Stimulated activated naive B cell treated with anti-CD40 and anti-IgM and Interleukin-4, amounts not matched to agents 10 μg/mL and 1 μg/mL and 100 μg/mL, for 72 hours (primary cell): Measurements from ENCODE around the gene ACAT1.
"Not testable (repeated sequence)": the region's sequence is repeated elsewhere in the genome, so short reads cannot be mapped to it uniquely, and the experiment has no call there.

ENCODE experiments used
- ATAC-seq, 2 donors: fragments of 150-1000 bp; cut with Tn5 transposase; replicated peaks; 2 replicates each; pipeline ENCODE4 v1.10.0; 2021; ENCODE audit warnings: moderate library complexity in 1 of 2
- DNase-seq: peaks from one replicate; pipeline ENCODE4 v3.0.0; 2021
- H3K27ac Mint-ChIP-seq: one replicate; pipeline ENCODE4 v1.8.0; 2022; ENCODE audit warnings: mild to moderate bottlenecking, mixed read lengths
- H3K27me3 Mint-ChIP-seq, 2 donors: one replicate each; pipeline ENCODE4 v1.8.0; 2022; ENCODE audit warnings: mixed read lengths in 2 of 2
- H3K36me3 Mint-ChIP-seq, 2 donors: one replicate each; pipeline ENCODE4 v1.8.0; 2022; ENCODE audit warnings: mixed read lengths in 2 of 2, mild to moderate bottlenecking in 1 of 2
- H3K4me1 Mint-ChIP-seq, 2 donors: one replicate each; pipeline ENCODE4 v1.8.0; 2022; ENCODE audit warnings: mixed read lengths in 2 of 2, mild to moderate bottlenecking in 1 of 2
- H3K4me3 Mint-ChIP-seq, 2 donors: one replicate each; pipeline ENCODE4 v1.8.0; 2022; ENCODE audit warnings: mild to moderate bottlenecking in 2 of 2, mixed read lengths in 2 of 2, moderate library complexity in 1 of 2
- H3K9me3 Mint-ChIP-seq, 2 donors: one replicate each; pipeline ENCODE4 v1.8.0; 2022; ENCODE audit warnings: mixed read lengths in 2 of 2, mild to moderate bottlenecking in 1 of 2

ACAT1 gene

DNA sequence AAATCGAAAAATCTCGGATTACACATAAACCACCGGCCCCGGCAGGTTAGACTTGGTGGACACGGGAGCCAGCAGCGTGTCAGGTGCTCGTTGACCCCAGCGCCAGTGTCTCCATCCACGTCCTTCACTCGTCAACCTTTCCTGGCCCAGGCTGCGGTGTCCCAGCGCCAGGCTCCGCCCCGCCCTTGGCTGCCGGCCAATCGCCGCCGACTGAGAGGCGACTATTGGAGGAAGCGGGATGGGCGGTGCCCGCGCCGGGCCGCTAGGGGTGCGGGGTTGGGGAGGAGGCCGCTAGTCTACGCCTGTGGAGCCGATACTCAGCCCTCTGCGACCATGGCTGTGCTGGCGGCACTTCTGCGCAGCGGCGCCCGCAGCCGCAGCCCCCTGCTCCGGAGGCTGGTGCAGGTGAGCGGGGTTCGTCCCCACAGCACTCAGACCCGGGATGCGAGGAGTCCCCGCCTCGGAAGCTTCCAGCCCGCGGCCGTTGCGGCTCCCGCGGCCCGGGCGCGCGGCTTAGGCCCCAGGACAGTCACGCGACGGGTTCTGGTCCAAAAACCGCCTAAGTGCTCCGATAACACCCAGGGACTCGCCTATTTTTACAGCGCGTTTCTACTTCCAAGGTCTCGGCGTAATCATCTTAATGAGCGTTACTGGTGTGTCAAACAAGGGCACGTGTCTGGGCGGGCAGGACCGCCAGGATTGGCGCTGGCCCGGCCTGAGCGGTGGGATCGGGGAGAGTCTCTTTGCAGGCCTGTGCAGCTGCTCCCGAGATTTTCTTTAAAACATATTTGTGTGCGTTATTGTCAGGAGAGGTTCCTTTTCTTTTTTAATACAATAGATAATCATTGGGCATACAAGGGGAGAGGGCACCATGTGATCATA, at the start of gene ACAT1:
TSS of gene ACAT1 (plus strand) at position 294 of the 882 bp plus-strand sequence. CDS start at position 334, 40 bp downstream.
- Mint-ChIP-seq H3K27me3 (no peaks in the 10 kb centered on the region), H3K4me3 (peak within 1 kb of the TSS; percentile 92 to 93), H3K4me1 (peaks cover 21 to 39% of the 10 kb centered on the region in 2 donors), H3K27ac (peak within 1 kb of the TSS; percentile 92), H3K36me3 (peaks cover 15 to 24% of the 10 kb centered on the region in 2 donors), H3K9me3 (peaks cover 0 to 1% of the 10 kb centered on the region in 2 donors)
- ATAC-seq (peak; percentile 99), DNase-seq (peak; percentile 94)

DNA sequence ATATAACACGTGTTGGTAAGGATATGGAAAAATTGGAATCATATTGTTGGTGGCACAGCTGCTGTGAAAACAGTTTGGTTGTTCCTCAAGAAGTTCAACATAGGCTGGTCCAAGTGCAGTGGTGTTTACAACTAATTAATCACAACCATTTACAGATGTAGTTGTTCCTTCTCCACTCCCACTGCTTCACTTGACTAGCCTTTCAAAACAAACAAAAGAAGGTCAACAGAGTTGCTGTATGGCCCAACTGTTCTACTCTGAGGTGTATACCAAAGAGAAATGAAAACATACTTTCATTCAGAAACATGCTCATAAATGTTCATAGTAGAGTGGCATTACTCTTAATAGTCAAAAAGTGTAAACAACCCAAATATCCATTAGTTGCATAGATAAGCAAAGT, 36.6 kb upstream of the ACAT1 start:
- ATAC-seq: no peak
- H3K4me1 Mint-ChIP-seq: no peaks in the 10 kb centered on the region
- no peak overlapping the region for H3K4me3 Mint-ChIP-seq
- peaks cover 48 to 58% of the 10 kb centered on the region in 2 donors for H3K36me3 Mint-ChIP-seq
- DNase-seq: no peak
- H3K27me3 Mint-ChIP-seq: no peaks in the 10 kb centered on the region
- H3K9me3 Mint-ChIP-seq: no peaks in the 10 kb centered on the region
- H3K27ac Mint-ChIP-seq: no peak overlapping the region

GRCh38 chr11:108085672-108086071, 35.7 kb upstream of the ACAT1 start:
- Mint-ChIP-seq H3K9me3 (no peaks in the 10 kb centered on the region), H3K4me3 (no peak overlapping the region), H3K4me1 (no peaks in the 10 kb centered on the region), H3K36me3 (peaks cover 40 to 49% of the 10 kb centered on the region in 2 donors), H3K27ac (no peak overlapping the region), H3K27me3 (no peaks in the 10 kb centered on the region)
- ATAC-seq (no peak), DNase-seq (no peak)

- no peaks in the 10 kb centered on the region for H3K9me3 Mint-ChIP-seq
- no peak for DNase-seq
- no peaks in the 10 kb centered on the region for H3K27me3 Mint-ChIP-seq
- H3K36me3 Mint-ChIP-seq: peaks cover 28 to 37% of the 10 kb centered on the region in 2 donors
- H3K4me3 Mint-ChIP-seq: no peak overlapping the region
- ATAC-seq: no peak
- no peaks in the 10 kb centered on the region for H3K4me1 Mint-ChIP-seq
- no peak overlapping the region for H3K27ac Mint-ChIP-seq
Measured at GRCh38 chr11:108092134-108092533, 29.2 kb upstream of the ACAT1 start.

- H3K4me1 Mint-ChIP-seq: no peaks in the 10 kb centered on the region
- ATAC-seq (no peak), DNase-seq (no peak)
- H3K4me3 Mint-ChIP-seq: no peak overlapping the region
- no peaks in the 10 kb centered on the region for H3K27me3 Mint-ChIP-seq
- H3K9me3 Mint-ChIP-seq: no peaks in the 10 kb centered on the region
- H3K36me3 Mint-ChIP-seq: peaks cover 33 to 42% of the 10 kb centered on the region in 2 donors
- H3K27ac Mint-ChIP-seq: no peak overlapping the region
Measured at GRCh38 chr11:108093128-108093904, 28.1 kb upstream of the ACAT1 start.

GRCh38 chr11:108097179-108097578, 24.2 kb upstream of the ACAT1 start:
- H3K36me3 Mint-ChIP-seq: peaks cover 22 to 37% of the 10 kb centered on the region in 2 donors

GRCh38 chr11:108101090-108101775, 20.1 kb upstream of the ACAT1 start:
- no peak for DNase-seq
- peaks cover 12 to 17% of the 10 kb centered on the region in 2 donors for H3K36me3 Mint-ChIP-seq
- no peak overlapping the region for H3K4me3 Mint-ChIP-seq
- ATAC-seq: no peak
- H3K27me3 Mint-ChIP-seq: no peaks in the 10 kb centered on the region
- no peak overlapping the region for H3K27ac Mint-ChIP-seq
- H3K9me3 Mint-ChIP-seq: no peaks in the 10 kb centered on the region
- no peaks in the 10 kb centered on the region for H3K4me1 Mint-ChIP-seq

More at GRCh38 chr11:108097179-108097578, 24.2 kb upstream of the ACAT1 start:
- ATAC-seq (no peak), DNase-seq (no peak)
- Mint-ChIP-seq H3K9me3 (no peaks in the 10 kb centered on the region), H3K4me3 (no peak overlapping the region), H3K4me1 (no peaks in the 10 kb centered on the region), H3K27me3 (no peaks in the 10 kb centered on the region), H3K27ac (no peak overlapping the region)

DNA sequence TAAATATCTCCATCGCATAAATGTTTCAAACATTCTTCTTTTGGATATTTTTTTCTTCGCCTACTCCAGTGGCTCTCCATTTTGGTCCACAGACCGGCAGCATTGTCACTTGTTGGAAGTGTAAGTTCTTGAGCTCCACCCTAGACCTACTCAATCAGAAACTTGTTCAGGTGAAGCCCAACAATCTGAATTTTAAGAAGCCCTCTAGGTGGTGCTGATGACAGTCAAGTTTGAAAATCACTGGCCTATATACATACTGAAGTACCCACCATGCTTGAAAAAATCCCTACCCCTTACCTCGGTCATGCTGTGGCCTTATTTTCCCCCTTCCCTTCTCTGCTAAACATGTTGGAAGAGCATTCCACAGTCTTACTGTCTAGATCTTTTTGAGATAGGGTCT, 10.2 kb upstream of the ACAT1 start:
- H3K9me3 Mint-ChIP-seq: no peaks in the 10 kb centered on the region
- H3K36me3 Mint-ChIP-seq: peaks cover 6 to 7% of the 10 kb centered on the region in 2 donors
- ATAC-seq: no peak
- no peak for DNase-seq
- H3K4me3 Mint-ChIP-seq: no peak overlapping the region
- H3K4me1 Mint-ChIP-seq: peaks cover 0 to 2% of the 10 kb centered on the region in 2 donors
- no peak overlapping the region for H3K27ac Mint-ChIP-seq
- no peaks in the 10 kb centered on the region for H3K27me3 Mint-ChIP-seq

DNA sequence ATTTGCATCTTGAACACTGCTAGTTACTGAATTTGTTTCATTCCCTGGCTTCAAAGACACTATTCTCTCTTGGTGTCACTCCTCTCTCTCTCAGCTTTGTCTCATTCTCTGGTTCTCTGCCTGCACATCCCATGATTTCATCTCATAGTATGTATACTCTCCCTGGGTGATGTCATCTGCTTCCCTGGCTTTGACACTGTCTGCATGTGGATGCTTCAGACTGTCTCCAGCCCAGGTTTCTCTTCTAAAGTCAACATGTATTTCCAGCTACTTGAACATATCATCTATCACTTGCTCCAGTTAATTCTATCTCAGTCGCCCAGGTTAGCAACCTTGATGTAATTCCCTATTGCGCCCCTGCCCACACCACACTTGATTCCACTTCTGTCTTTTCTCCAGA, 9.3 kb upstream of the ACAT1 start:
- no peaks in the 10 kb centered on the region for H3K9me3 Mint-ChIP-seq
- H3K4me1 Mint-ChIP-seq: peaks cover 0 to 2% of the 10 kb centered on the region in 2 donors
- no peak overlapping the region for H3K27ac Mint-ChIP-seq
- ATAC-seq (no peak), DNase-seq (no peak)
- H3K4me3 Mint-ChIP-seq: no peak overlapping the region
- no peaks in the 10 kb centered on the region for H3K27me3 Mint-ChIP-seq
- peaks cover 6 to 7% of the 10 kb centered on the region in 2 donors for H3K36me3 Mint-ChIP-seq

DNA sequence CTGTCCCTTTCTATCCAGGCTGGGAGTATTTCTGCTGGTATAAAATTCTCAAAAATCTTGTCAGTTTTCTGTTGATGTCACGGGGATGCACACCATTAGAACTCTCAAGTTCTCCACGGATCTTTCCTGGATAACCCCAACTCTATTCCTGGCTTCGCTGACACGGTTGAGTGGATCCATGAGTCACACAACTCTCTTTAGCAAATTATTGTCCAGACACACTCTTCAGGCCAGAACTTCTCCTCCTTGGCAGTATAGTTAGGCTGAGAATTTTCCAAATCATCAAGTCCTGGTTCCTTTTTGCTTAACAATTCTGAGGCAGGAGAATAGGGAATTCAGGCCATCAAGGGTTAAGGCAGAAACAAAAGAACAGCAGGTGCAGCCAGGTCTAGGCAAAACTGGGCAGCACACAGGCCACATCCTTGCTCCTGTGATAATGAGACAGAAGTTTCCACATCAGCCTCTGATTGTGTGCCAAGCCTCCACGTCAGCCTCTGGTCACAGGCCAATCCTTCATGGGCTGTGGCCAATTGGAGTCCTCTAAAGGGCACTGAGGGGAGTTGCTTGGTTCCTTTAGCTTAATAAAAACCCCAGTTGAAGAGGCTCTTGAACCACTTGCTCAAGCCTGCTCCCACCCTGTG, 5.7 kb upstream of the ACAT1 start:
- Mint-ChIP-seq H3K27me3 (no peaks in the 10 kb centered on the region), H3K4me1 (peaks cover 0 to 2% of the 10 kb centered on the region in 2 donors), H3K9me3 (no peaks in the 10 kb centered on the region), H3K27ac (peak overlapping the region; percentile 75), H3K4me3 (no peak overlapping the region), H3K36me3 (peaks cover 6 to 7% of the 10 kb centered on the region in 2 donors)
- peak in 1 of 2 donors; percentile 56 for ATAC-seq
- no peak for DNase-seq

DNA sequence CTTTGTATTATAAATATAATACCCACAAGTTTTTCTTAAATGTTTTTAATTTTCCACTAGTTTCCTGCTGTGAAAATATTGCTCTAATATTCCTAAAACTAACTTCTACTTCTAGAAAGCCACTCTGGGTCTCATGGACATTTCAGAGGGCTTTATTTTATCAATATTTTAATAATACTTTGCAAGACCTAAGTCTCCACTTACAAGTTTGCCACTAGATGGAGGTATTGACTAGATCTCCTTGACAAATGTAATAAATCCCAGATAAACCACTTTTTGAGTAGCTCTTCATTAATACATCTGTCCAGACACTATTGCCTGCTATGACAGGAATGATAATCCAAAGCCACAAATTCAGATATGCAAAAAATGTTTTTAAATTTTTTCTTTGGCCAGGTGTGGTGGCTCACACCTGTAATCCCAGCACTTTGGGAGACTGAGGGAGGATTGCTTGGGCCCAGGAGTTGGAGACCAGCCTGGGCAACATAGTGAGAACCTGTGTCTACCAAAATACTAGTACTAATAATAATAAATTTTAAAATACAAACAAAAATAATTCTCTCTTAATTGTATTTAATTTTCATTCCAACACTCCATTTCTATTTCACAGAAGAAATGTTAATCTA, 3.5 kb upstream of the ACAT1 start:
- Mint-ChIP-seq H3K27ac (no peak overlapping the region), H3K9me3 (no peaks in the 10 kb centered on the region), H3K4me3 (no peak overlapping the region), H3K27me3 (no peaks in the 10 kb centered on the region), H3K36me3 (peaks cover 5 to 9% of the 10 kb centered on the region in 2 donors), H3K4me1 (peaks cover 10 to 13% of the 10 kb centered on the region in 2 donors)
- no peak for ATAC-seq
- DNase-seq: no peak

GRCh38 chr11:108120936-108121273, 462 bp upstream of the ACAT1 start:
- H3K4me1 Mint-ChIP-seq: peaks cover 21 to 39% of the 10 kb centered on the region in 2 donors
- ATAC-seq: peak in 1 of 2 donors; percentile 28
- peaks cover 11 to 19% of the 10 kb centered on the region in 2 donors for H3K36me3 Mint-ChIP-seq
- not testable (repeated sequence) for H3K9me3 Mint-ChIP-seq, DNase-seq, H3K27me3 Mint-ChIP-seq
- H3K4me3 Mint-ChIP-seq: peak overlapping the region; percentile 92 to 93
- H3K27ac Mint-ChIP-seq: peak overlapping the region; percentile 92

DNA sequence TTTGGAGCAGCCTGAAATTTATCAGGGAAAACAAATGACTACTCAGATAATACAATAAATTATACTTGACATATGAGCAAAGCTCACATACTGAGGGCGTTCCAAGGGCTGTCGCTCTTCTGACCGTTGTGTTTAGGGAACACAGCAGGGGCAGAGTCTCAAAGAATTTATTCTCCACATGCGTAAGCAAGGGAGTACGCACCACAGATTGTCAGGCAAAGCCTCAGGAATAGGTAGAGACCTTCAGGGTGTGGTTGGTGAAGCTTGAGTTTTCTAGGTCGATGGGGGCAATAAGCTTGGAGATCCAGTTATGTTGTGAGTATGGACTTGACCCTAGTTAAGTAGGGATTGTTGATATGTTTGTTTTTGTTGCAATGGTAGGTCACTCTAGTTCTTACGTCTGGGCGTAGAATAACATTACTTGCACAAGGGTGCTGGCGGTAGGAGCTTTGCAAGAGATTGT, 830 bp downstream of the ACAT1 start:
- ATAC-seq: no peak
- Mint-ChIP-seq H3K36me3 (peaks cover 15 to 26% of the 10 kb centered on the region in 2 donors), H3K4me1 (peaks cover 21 to 39% of the 10 kb centered on the region in 2 donors), H3K4me3 (peak overlapping the region; percentile 92 to 93), H3K27me3 (no peaks in the 10 kb centered on the region), H3K27ac (peak overlapping the region; percentile 92), H3K9me3 (peaks cover 0 to 1% of the 10 kb centered on the region in 2 donors)
- no peak for DNase-seq
